CD4-positive, alpha-beta T cell treated with Interleukin-4 for 1 hour (primary cell): ENCODE measurements around the gene ZNF710.

Experiments used
- DNase-seq, 2 donors: peaks; one replicate each; pipeline ENCODE4 v3.0.0-alpha.2; 2020 to 2022

The ZNF710 gene

GRCh38 chr15:90020021-90020735 is 19.1 kb downstream of the ZNF710 start:
- DNase-seq = peak in 1 of 2 donors; percentile 61

- DNase-seq = no peak
These were observed 19.9 kb downstream of the ZNF710 start for GRCh38 chr15:90020936-90021507.

GRCh38 chr15:90022345-90022744 is 21.2 kb downstream of the ZNF710 start:
- no peak for DNase-seq

- DNase-seq = no peak
These were observed 22.0 kb downstream of the ZNF710 start for GRCh38 chr15:90022905-90023700.

- no peak for DNase-seq
These were observed 23.3 kb downstream of the ZNF710 start for GRCh38 chr15:90024406-90024805.

GRCh38 chr15:90025489-90026033 is 24.4 kb downstream of the ZNF710 start:
- no peak for DNase-seq

- DNase-seq = no peak
These were observed 27.3 kb downstream of the ZNF710 start for GRCh38 chr15:90028376-90028944.

GRCh38 chr15:90029024-90029423 is 27.9 kb downstream of the ZNF710 start:
- DNase-seq = no peak

- no peak for DNase-seq
These were observed 29.3 kb downstream of the ZNF710 start for GRCh38 chr15:90030376-90030775.

- peak; percentile 32 to 39 for DNase-seq
These were observed 30.2 kb downstream of the ZNF710 start for GRCh38 chr15:90031231-90031791.

- DNase-seq = no peak
These were observed 31.9 kb downstream of the ZNF710 start for GRCh38 chr15:90033006-90033405.

- no peak for DNase-seq
These were observed 32.3 kb downstream of the ZNF710 start for GRCh38 chr15:90033448-90033847.

- DNase-seq = peak; percentile 22 to 66
These were observed 34.1 kb downstream of the ZNF710 start for GRCh38 chr15:90035095-90035839.

GRCh38 chr15:90035840-90036230 is 34.7 kb downstream of the ZNF710 start:
- DNase-seq = peak in 1 of 2 donors; percentile 39

- DNase-seq = no peak
These were observed 35.2 kb downstream of the ZNF710 start for GRCh38 chr15:90036343-90036742.

- no peak for DNase-seq
These were observed 35.8 kb downstream of the ZNF710 start for GRCh38 chr15:90036806-90037510.

- DNase-seq = no peak
These were observed 36.4 kb downstream of the ZNF710 start for GRCh38 chr15:90037511-90037860.

GRCh38 chr15:90037961-90038631 is 37.0 kb downstream of the ZNF710 start:
- DNase-seq = peak; percentile 43 to 55

- DNase-seq = no peak
These were observed 37.5 kb downstream of the ZNF710 start for GRCh38 chr15:90038632-90039095.

GRCh38 chr15:90039996-90040395 is 38.9 kb downstream of the ZNF710 start:
- no peak for DNase-seq

- no peak for DNase-seq
These were observed 39.5 kb downstream of the ZNF710 start for GRCh38 chr15:90040618-90041017.
